HepG2 (cell line): Measurements from ENCODE around the gene KAT7. TPM values are rescaled to one million over a fixed set of nuclear protein-coding genes. Genes with fewer than 3 reads are reported as not detected.
A peak's percentile ranks its signal among the peaks of the same experiment; 100 is the strongest.

Experiments used
- BHLHE40 ChIP-seq: IDR thresholded peaks from 2 replicates; pipeline ENCODE4 v1.6.1; 2011; ENCODE audit warnings: low read length, improper control_type of control experiment
- FOSL1 ChIP-seq: sonication (generic); formaldehyde crosslinking; IDR thresholded peaks from 2 replicates; pipeline ENCODE4 v1.9.0; 2021; ENCODE audit warnings: missing genetic modification reagents, borderline replicate concordance
- GABPA ChIP-seq, 2 experiments: IDR thresholded peaks; 2 replicates each; pipeline ENCODE4 v1.6.1; 2011 to 2016; ENCODE audit warnings: low read depth in 2 of 2, low read length in 1 of 2, missing biosample characterization in 1 of 2, missing genetic modification characterization in 1 of 2
- IKZF1 ChIP-seq: fragments of 450-650 bp; IDR thresholded peaks from 2 replicates; pipeline ENCODE4 v1.7.1; 2016
- ISL2 ChIP-seq: sonication (generic); formaldehyde crosslinking; IDR thresholded peaks from 2 replicates; pipeline ENCODE4 v1.5.0; 2020; ENCODE audit warnings: missing genetic modification reagents
- JUN ChIP-seq: sonication (generic); formaldehyde crosslinking; IDR thresholded peaks from 2 replicates; pipeline ENCODE4 v1.4.0; 2020; ENCODE audit warnings: mild to moderate bottlenecking, missing genetic modification reagents
- NR1H2 ChIP-seq: sonication (generic); formaldehyde crosslinking; IDR thresholded peaks from 2 replicates; pipeline ENCODE4 v1.8.1; 2022; ENCODE audit warnings: low read depth, missing genetic modification reagents, borderline replicate concordance
- PAX8 ChIP-seq: sonication (generic); formaldehyde crosslinking; IDR thresholded peaks from 2 replicates; pipeline ENCODE4 v1.8.0; 2022; ENCODE audit warnings: mild to moderate bottlenecking, missing genetic modification reagents, borderline replicate concordance
- PPARG ChIP-seq: conservative IDR thresholded peaks from 2 replicates; pipeline ENCODE4 v1.6.1; 2016; ENCODE audit warnings: missing biosample characterization, missing genetic modification reagents
- TBL1XR1 ChIP-seq: fragments of 150-350 bp; IDR thresholded peaks from 2 replicates; pipeline ENCODE4 v1.6.1; 2014; ENCODE audit warnings: borderline replicate concordance, low read length; ENCODE audit not compliant: partially characterized antibody
- ZNF256 ChIP-seq: sonication (generic); formaldehyde crosslinking; conservative IDR thresholded peaks from 2 replicates; pipeline ENCODE4 v1.4.0; 2020; ENCODE audit warnings: missing genetic modification reagents
- ZNF496 ChIP-seq: sonication (generic); formaldehyde crosslinking; IDR thresholded peaks from 2 replicates; pipeline ENCODE4 v1.8.1; 2023; ENCODE audit warnings: mild to moderate bottlenecking, moderate library complexity, missing genetic modification reagents; ENCODE audit not compliant: insufficient replicate concordance
- ZNF777 ChIP-seq: sonication (generic); formaldehyde crosslinking; IDR thresholded peaks from 2 replicates; pipeline ENCODE4 v1.4.0; 2020; ENCODE audit warnings: missing genetic modification reagents
- ZNF788 ChIP-seq: sonication (generic); formaldehyde crosslinking; IDR thresholded peaks from 2 replicates; pipeline ENCODE4 v1.5.0; 2020; ENCODE audit warnings: mild to moderate bottlenecking, missing genetic modification reagents, borderline replicate concordance
- ZNF879 ChIP-seq: sonication (generic); formaldehyde crosslinking; IDR thresholded peaks from 2 replicates; pipeline ENCODE4 v1.8.1; 2023; ENCODE audit warnings: missing genetic modification reagents
- polyA plus RNA-seq, 8 experiments: library from polyadenylated mRNA; depleted of rRNA in 3 of 8; stranded (reverse) in 7 of 8; unstranded in 1 of 8; fragments of >200 nt; fragmentation: Illumina TruSeq in 4 of 8; extraction: Trizol in 4 of 8; gene quantifications; 2 replicates each; pipeline versions ENCODE4 v1.2.1 to v1.2.3, GENCODE V29; 2011 to 2016; ENCODE audit warnings: low read depth in 4 of 8, missing spikeins in 1 of 8, mixed read lengths in 1 of 8; ENCODE audit not compliant: insufficient read depth in 1 of 8
- total RNA-seq, 5 experiments: library from RNA; depleted of rRNA; stranded (reverse); fragments of >200 nt; fragmentation: Illumina TruSeq; extraction: Trizol; gene quantifications; 2 replicates each; pipeline ENCODE4 v1.2.3, GENCODE V29; 2016; ENCODE audit warnings: low read depth in 1 of 5
- TF ChIP-seq, protein P1 (sequence below): sonication (generic); formaldehyde crosslinking; IDR thresholded peaks from 2 replicates; pipeline ENCODE4 v1.4.0; 2020; ENCODE audit warnings: mild to moderate bottlenecking, low read depth, missing genetic modification reagents
- TF ChIP-seq, protein P2 (sequence below): sonication (generic); formaldehyde crosslinking; conservative IDR thresholded peaks from 2 replicates; pipeline ENCODE4 v1.4.0; 2020; ENCODE audit warnings: missing genetic modification reagents
- TF ChIP-seq, protein P3 (sequence below): IDR thresholded peaks from 2 replicates; pipeline ENCODE4 v1.6.1; 2016; ENCODE audit warnings: low read depth
- TF ChIP-seq, protein P4 (sequence below): sonication (generic); formaldehyde crosslinking; IDR thresholded peaks from 2 replicates; pipeline ENCODE4 v1.5.0; 2020; ENCODE audit warnings: mild to moderate bottlenecking, missing genetic modification reagents, borderline replicate concordance
- TF ChIP-seq, protein P5 (sequence below): sonication (generic); formaldehyde crosslinking; IDR thresholded peaks from 2 replicates; pipeline ENCODE4 v1.4.0; 2020; ENCODE audit warnings: mild to moderate bottlenecking, missing genetic modification reagents, borderline replicate concordance

Gene KAT7
- total and polyA plus RNA-seq, 2 of the 13 experiments (the other 11 are each of a cell fraction or from before 2014, with no cell fraction given), result 21.2 to 39.2 TPM

DNA sequence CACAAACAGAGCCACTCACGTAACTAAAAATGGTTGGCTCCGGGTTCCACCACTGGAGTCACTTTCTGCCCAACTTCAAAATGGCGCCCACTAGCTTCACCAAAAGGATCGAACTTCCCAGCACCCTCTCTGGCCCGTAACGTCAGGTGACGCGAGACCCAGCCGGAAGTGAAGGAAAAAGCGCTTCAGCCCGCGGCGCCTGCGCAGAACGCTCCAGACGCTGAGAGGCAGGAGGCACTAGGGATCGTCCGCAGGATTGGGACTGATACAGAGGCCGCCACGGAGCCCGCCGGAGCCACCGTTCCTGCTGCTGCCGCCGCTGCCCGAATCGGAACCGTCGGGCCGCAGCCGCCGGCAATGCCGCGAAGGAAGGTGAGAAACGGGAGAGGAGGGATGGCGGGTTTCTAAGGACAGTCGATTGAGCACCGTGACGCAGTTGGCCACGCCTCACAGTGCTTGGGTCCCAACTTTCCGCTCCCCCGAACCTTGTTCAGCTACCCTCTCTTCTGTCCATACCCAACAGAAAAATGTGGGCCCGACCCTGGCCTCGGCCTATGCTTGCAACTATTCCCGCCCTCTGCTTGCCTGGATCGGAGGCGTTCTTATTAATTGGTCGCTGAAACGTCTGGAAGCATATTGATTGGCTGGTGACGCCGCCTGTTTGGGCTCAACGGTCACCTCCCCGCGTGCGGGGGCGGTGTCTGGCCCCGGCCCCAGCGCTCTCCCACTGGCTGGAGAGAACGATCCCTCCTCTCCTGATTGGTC is at the start of gene KAT7 (continued):
- TF ChIP-seq, protein P1, sequence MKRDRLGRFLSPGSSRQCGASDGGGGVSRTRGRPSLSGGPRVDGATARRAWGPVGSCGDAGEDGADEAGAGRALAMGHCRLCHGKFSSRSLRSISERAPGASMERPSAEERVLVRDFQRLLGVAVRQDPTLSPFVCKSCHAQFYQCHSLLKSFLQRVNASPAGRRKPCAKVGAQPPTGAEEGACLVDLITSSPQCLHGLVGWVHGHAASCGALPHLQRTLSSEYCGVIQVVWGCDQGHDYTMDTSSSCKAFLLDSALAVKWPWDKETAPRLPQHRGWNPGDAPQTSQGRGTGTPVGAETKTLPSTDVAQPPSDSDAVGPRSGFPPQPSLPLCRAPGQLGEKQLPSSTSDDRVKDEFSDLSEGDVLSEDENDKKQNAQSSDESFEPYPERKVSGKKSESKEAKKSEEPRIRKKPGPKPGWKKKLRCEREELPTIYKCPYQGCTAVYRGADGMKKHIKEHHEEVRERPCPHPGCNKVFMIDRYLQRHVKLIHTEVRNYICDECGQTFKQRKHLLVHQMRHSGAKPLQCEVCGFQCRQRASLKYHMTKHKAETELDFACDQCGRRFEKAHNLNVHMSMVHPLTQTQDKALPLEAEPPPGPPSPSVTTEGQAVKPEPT, result peak; percentile 91; the same call in 1 of the 2 replicates
- TF ChIP-seq, protein P2, sequence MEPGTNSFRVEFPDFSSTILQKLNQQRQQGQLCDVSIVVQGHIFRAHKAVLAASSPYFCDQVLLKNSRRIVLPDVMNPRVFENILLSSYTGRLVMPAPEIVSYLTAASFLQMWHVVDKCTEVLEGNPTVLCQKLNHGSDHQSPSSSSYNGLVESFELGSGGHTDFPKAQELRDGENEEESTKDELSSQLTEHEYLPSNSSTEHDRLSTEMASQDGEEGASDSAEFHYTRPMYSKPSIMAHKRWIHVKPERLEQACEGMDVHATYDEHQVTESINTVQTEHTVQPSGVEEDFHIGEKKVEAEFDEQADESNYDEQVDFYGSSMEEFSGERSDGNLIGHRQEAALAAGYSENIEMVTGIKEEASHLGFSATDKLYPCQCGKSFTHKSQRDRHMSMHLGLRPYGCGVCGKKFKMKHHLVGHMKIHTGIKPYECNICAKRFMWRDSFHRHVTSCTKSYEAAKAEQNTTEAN, result 0 out of 2 replicates have a peak, but pooled peaks have one; percentile 57
- TF ChIP-seq PPARG (CRISPR knock-in tag), result 0 out of 2 replicates have a peak, but pooled peaks have one; percentile 21
- TF ChIP-seq, protein P3, sequence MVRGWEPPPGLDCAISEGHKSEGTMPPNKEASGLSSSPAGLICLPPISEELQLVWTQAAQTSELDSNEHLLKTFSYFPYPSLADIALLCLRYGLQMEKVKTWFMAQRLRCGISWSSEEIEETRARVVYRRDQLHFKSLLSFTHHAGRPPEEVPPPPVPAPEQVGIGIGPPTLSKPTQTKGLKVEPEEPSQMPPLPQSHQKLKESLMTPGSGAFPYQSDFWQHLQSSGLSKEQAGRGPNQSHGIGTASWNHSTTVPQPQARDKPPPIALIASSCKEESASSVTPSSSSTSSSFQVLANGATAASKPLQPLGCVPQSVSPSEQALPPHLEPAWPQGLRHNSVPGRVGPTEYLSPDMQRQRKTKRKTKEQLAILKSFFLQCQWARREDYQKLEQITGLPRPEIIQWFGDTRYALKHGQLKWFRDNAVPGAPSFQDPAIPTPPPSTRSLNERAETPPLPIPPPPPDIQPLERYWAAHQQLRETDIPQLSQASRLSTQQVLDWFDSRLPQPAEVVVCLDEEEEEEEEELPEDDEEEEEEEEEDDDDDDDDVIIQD (CRISPR knock-in tag), result peak; percentile 91
- TF ChIP-seq NR1H2 (CRISPR knock-in tag), result no peak
- TF ChIP-seq, protein P4, sequence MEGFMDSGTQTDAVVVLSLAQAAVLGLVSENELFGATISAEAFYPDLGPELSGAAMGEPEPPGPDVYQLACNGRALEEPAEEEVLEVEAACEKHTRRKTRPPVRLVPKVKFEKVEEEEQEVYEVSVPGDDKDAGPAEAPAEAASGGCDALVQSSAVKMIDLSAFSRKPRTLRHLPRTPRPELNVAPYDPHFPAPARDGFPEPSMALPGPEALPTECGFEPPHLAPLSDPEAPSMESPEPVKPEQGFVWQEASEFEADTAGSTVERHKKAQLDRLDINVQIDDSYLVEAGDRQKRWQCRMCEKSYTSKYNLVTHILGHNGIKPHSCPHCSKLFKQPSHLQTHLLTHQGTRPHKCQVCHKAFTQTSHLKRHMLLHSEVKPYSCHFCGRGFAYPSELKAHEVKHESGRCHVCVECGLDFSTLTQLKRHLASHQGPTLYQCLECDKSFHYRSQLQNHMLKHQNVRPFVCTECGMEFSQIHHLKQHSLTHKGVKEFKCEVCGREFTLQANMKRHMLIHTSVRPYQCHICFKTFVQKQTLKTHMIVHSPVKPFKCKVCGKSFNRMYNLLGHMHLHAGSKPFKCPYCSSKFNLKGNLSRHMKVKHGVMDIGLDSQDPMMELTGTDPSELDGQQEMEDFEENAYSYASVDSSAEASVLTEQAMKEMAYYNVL (CRISPR knock-in tag), result no peak; the same call in 1 of the 2 replicates
- TF ChIP-seq GABPA (IDR thresholded peaks at IDR 0.05; ENCODE audit: low read depth, low read length), result peak; percentile 71
- peak; percentile 94 for TF ChIP-seq GABPA (CRISPR knock-in tag; IDR thresholded peaks at IDR 0.05; ENCODE audit: low read depth)
- TF ChIP-seq FOSL1 (CRISPR knock-in tag), result no peak
- peak; percentile 89 for TF ChIP-seq BHLHE40
- no peak for TF ChIP-seq PAX8 (CRISPR knock-in tag)
- TF ChIP-seq ZNF777 (CRISPR knock-in tag), result peak; percentile 63
- TF ChIP-seq IKZF1, result no peak
- TF ChIP-seq, protein P5, sequence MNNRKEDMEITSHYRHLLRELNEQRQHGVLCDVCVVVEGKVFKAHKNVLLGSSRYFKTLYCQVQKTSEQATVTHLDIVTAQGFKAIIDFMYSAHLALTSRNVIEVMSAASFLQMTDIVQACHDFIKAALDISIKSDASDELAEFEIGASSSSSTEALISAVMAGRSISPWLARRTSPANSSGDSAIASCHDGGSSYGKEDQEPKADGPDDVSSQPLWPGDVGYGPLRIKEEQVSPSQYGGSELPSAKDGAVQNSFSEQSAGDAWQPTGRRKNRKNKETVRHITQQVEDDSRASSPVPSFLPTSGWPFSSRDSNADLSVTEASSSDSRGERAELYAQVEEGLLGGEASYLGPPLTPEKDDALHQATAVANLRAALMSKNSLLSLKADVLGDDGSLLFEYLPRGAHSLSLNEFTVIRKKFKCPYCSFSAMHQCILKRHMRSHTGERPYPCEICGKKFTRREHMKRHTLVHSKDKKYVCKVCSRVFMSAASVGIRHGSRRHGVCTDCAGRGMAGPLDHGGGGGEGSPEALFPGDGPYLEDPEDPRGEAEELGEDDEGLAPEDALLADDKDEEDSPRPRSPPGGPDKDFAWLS (CRISPR knock-in tag), result peak; percentile 75; the same call in 1 of the 2 replicates
- peak; percentile 32 for TF ChIP-seq TBL1XR1
- TF ChIP-seq ZNF788 (CRISPR knock-in tag), result 0 out of 2 replicates have a peak, but pooled peaks have one; percentile 92
- TF ChIP-seq ZNF256 (CRISPR knock-in tag), result peak; percentile 89; the same call in 1 of the 2 replicates
- peak; percentile 79; the same call in 1 of the 2 replicates for TF ChIP-seq ZNF879 (CRISPR knock-in tag)
- no peak for TF ChIP-seq ZNF496
- TF ChIP-seq ISL2, result peak; percentile 65
- TF ChIP-seq JUN (CRISPR knock-in tag), result no peak; the same call in 1 of the 2 replicates
